Nephron progenitor cell (in vitro differentiated cells): ENCODE results near the gene EPN2.

Experiments used
- DNase-seq: peaks from one replicate; pipeline ENCODE4 v3.0.0; 2021
- H3K27ac Mint-ChIP-seq: 2 replicates; pipeline ENCODE4 v1.8.0; 2021; ENCODE audit warnings: mild to moderate bottlenecking, moderate library complexity, mixed read lengths
- H3K27me3 Mint-ChIP-seq: 2 replicates; pipeline ENCODE4 v1.8.0; 2021; ENCODE audit warnings: mild to moderate bottlenecking, low read depth, mixed read lengths; ENCODE audit not compliant: poor library complexity
- H3K36me3 Mint-ChIP-seq: 2 replicates; pipeline ENCODE4 v1.8.0; 2021; ENCODE audit warnings: low read depth, mixed read lengths
- H3K4me1 Mint-ChIP-seq: 2 replicates; pipeline ENCODE4 v1.8.0; 2021; ENCODE audit warnings: mixed read lengths
- H3K4me3 Mint-ChIP-seq: 2 replicates; pipeline ENCODE4 v1.8.0; 2021; ENCODE audit warnings: mild to moderate bottlenecking, moderate library complexity, mixed read lengths
- H3K9me3 Mint-ChIP-seq: 2 replicates; pipeline ENCODE4 v1.8.0; 2021; ENCODE audit warnings: mild to moderate bottlenecking, moderate library complexity, mixed read lengths
- TF ChIP-seq, protein P1 (sequence below): fragments of 200-600 bp; sonication (generic); IDR thresholded peaks from 2 replicates; pipeline ENCODE4 v1.5.0; 2021; ENCODE audit warnings: antibody characterized with exemption

Gene EPN2

DNA sequence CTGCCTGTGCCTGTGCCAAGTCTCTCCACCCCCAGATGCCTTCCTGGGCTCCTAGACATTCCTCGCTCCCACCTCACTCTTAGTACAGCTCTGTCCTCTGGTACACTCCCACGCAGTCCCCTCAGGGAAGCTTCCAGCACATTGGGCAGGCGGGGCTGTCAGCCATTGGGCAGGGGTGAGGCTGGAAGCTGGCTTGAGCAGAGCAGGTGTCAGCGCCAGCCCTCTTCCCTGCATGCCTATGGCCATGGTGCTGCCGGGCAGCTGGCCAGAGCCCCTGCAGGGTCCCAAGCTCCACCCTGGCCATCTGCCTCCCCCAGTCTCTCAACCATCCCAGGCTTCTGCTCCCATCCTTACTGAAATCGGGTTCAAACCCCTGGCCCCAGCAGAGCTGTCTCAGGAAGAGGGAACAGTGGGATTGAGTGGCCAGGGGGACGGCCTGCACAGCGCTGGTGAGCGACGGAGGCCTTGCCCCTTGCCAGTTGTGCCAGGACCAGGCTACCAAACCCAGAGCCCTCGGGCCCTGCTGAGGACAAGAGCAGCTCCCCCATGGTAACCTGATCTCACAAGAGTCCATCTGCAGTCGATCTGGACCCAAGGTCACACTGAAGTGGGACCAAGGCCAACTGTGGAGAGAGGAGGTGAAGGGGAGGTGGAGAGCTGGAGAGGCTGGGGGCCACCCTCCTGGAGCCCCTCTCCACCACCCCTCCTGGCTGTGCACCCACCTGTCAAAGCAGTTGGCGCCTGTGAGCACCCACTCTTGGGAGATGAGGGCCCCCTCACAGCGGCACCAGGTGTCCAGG is 127.7 kb downstream of the EPN2 start:
- H3K36me3 Mint-ChIP-seq, result no peaks in the 10 kb centered on the region
- TF ChIP-seq, protein P1, sequence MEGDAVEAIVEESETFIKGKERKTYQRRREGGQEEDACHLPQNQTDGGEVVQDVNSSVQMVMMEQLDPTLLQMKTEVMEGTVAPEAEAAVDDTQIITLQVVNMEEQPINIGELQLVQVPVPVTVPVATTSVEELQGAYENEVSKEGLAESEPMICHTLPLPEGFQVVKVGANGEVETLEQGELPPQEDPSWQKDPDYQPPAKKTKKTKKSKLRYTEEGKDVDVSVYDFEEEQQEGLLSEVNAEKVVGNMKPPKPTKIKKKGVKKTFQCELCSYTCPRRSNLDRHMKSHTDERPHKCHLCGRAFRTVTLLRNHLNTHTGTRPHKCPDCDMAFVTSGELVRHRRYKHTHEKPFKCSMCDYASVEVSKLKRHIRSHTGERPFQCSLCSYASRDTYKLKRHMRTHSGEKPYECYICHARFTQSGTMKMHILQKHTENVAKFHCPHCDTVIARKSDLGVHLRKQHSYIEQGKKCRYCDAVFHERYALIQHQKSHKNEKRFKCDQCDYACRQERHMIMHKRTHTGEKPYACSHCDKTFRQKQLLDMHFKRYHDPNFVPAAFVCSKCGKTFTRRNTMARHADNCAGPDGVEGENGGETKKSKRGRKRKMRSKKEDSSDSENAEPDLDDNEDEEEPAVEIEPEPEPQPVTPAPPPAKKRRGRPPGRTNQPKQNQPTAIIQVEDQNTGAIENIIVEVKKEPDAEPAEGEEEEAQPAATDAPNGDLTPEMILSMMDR, result no peak
- H3K4me1 Mint-ChIP-seq, result peaks cover 51% of the 10 kb centered on the region
- H3K27me3 Mint-ChIP-seq, result no peaks in the 10 kb centered on the region
- no peak overlapping the region for H3K27ac Mint-ChIP-seq
- no peak for DNase-seq
- H3K9me3 Mint-ChIP-seq, result no peaks in the 10 kb centered on the region
- H3K4me3 Mint-ChIP-seq, result no peak overlapping the region

- Mint-ChIP-seq H3K4me3 (no peak overlapping the region), H3K36me3 (no peaks in the 10 kb centered on the region), H3K9me3 (no peaks in the 10 kb centered on the region), H3K4me1 (peaks cover 49% of the 10 kb centered on the region), H3K27ac (no peak overlapping the region), H3K27me3 (no peaks in the 10 kb centered on the region)
- TF ChIP-seq, protein P1, result no peak
- DNase-seq, result no peak
Measured at GRCh38 chr17:19365499-19365817, 128.3 kb downstream of the EPN2 start.

GRCh38 chr17:19365833-19366636 is 128.9 kb downstream of the EPN2 start:
- peak overlapping the region; percentile 21 for H3K4me3 Mint-ChIP-seq
- DNase-seq, result no peak
- TF ChIP-seq, protein P1, result no peak
- H3K4me1 Mint-ChIP-seq, result peaks cover 48% of the 10 kb centered on the region
- no peaks in the 10 kb centered on the region for H3K36me3 Mint-ChIP-seq
- no peak overlapping the region for H3K27ac Mint-ChIP-seq
- no peaks in the 10 kb centered on the region for H3K9me3 Mint-ChIP-seq
- no peaks in the 10 kb centered on the region for H3K27me3 Mint-ChIP-seq

- Mint-ChIP-seq H3K27ac (no peak overlapping the region), H3K4me1 (peaks cover 44% of the 10 kb centered on the region), H3K36me3 (no peaks in the 10 kb centered on the region), H3K9me3 (no peaks in the 10 kb centered on the region), H3K4me3 (no peak overlapping the region), H3K27me3 (no peaks in the 10 kb centered on the region)
- TF ChIP-seq, protein P1, result no peak
- DNase-seq, result no peak
Measured at GRCh38 chr17:19366637-19366972, 129.4 kb downstream of the EPN2 start.

DNA sequence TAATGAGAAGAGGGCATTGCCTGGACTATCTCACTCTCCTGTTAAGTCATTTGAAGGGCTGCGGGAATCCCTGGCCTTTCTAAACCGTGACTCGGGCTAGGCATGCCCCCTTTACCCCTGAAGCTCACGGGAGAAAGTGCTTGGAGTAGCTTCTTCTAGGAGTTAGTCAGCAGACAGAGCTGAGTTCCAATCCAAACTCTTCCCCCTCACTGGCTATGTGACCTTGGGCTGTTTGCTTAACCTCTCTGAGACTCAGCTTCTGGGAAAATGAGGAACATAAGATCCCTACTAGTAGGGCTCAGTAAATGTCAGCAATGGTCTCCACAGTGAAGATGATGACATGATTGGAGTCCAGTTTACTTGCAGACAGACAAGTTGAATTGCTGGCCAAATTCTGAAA is 131.1 kb downstream of the EPN2 start:
- Mint-ChIP-seq H3K4me3 (no peak overlapping the region), H3K9me3 (no peaks in the 10 kb centered on the region), H3K36me3 (no peaks in the 10 kb centered on the region), H3K27ac (no peak overlapping the region), H3K27me3 (no peaks in the 10 kb centered on the region), H3K4me1 (peaks cover 44% of the 10 kb centered on the region)
- TF ChIP-seq, protein P1, result no peak
- DNase-seq, result no peak
